ENCODE data around the gene CCDC86. TPM values are rescaled to one million over a fixed set of nuclear protein-coding genes. Genes with fewer than 3 reads are reported as not detected.

CCDC86 gene
- total and polyA plus RNA-seq, 10 of the 15 experiments (the other 5 are each of a cell fraction or from before 2014, with no cell fraction given): 2.0 to 87.2 (median 38.7) TPM

DNA sequence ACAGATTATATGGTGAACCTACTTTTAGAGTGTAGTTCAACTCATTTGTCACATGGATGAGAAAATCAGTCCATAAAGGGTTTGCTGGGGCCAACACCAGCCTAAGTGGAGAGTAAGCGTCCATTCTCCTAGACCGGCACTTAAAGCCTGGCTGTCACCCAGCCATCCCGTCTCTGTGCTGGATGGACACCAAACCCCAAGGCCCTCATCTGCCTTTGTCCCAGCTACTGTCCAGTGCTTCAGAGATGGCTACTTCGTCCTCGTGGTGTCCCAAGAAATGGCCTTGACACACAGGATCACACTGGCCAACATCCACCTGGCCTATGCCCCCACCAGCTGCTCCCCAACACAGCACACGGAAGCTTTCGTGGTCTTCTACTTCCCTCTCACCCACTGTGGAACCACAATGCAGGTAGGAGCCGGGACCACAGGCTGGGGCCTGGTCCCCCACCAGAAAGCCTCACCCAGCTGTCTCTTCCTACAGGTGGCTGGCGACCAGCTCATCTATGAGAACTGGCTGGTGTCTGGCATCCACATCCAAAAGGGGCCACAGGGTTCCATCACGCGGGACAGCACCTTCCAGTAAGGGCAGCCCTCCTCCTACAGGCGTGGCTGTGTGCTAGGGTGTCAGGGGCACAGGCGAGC is 28.9 kb downstream of the CCDC86 start (continued):
- TF ChIP-seq, protein P1, sequence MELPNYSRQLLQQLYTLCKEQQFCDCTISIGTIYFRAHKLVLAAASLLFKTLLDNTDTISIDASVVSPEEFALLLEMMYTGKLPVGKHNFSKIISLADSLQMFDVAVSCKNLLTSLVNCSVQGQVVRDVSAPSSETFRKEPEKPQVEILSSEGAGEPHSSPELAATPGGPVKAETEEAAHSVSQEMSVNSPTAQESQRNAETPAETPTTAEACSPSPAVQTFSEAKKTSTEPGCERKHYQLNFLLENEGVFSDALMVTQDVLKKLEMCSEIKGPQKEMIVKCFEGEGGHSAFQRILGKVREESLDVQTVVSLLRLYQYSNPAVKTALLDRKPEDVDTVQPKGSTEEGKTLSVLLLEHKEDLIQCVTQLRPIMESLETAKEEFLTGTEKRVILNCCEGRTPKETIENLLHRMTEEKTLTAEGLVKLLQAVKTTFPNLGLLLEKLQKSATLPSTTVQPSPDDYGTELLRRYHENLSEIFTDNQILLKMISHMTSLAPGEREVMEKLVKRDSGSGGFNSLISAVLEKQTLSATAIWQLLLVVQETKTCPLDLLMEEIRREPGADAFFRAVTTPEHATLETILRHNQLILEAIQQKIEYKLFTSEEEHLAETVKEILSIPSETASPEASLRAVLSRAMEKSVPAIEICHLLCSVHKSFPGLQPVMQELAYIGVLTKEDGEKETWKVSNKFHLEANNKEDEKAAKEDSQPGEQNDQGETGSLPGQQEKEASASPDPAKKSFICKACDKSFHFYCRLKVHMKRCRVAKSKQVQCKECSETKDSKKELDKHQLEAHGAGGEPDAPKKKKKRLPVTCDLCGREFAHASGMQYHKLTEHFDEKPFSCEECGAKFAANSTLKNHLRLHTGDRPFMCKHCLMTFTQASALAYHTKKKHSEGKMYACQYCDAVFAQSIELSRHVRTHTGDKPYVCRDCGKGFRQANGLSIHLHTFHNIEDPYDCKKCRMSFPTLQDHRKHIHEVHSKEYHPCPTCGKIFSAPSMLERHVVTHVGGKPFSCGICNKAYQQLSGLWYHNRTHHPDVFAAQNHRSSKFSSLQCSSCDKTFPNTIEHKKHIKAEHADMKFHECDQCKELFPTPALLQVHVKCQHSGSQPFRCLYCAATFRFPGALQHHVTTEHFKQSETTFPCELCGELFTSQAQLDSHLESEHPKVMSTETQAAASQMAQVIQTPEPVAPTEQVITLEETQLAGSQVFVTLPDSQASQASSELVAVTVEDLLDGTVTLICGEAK (IDR thresholded peaks at IDR 0.05; ENCODE audit: borderline replicate concordance): no peak
- no peak for TF ChIP-seq IKZF2 (IDR thresholded peaks at IDR 0.05)
- TF ChIP-seq, protein P2, sequence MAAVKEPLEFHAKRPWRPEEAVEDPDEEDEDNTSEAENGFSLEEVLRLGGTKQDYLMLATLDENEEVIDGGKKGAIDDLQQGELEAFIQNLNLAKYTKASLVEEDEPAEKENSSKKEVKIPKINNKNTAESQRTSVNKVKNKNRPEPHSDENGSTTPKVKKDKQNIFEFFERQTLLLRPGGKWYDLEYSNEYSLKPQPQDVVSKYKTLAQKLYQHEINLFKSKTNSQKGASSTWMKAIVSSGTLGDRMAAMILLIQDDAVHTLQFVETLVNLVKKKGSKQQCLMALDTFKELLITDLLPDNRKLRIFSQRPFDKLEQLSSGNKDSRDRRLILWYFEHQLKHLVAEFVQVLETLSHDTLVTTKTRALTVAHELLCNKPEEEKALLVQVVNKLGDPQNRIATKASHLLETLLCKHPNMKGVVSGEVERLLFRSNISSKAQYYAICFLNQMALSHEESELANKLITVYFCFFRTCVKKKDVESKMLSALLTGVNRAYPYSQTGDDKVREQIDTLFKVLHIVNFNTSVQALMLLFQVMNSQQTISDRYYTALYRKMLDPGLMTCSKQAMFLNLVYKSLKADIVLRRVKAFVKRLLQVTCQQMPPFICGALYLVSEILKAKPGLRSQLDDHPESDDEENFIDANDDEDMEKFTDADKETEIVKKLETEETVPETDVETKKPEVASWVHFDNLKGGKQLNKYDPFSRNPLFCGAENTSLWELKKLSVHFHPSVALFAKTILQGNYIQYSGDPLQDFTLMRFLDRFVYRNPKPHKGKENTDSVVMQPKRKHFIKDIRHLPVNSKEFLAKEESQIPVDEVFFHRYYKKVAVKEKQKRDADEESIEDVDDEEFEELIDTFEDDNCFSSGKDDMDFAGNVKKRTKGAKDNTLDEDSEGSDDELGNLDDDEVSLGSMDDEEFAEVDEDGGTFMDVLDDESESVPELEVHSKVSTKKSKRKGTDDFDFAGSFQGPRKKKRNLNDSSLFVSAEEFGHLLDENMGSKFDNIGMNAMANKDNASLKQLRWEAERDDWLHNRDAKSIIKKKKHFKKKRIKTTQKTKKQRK (IDR thresholded peaks at IDR 0.05; ENCODE audit: low read depth, low read length): no peak
- no peak for TF ChIP-seq SREBF1 (IDR thresholded peaks at IDR 0.05; ENCODE audit: low read length)
- TF ChIP-seq GATAD2B (conservative IDR thresholded peaks at IDR 0.05; ENCODE audit: low read depth): no peak

All from GM12878 (cell line).